Neural progenitor cell (in vitro differentiated cells): ENCODE data around the gene GARIN1A. TPM values are rescaled to one million over a fixed set of nuclear protein-coding genes. Genes with fewer than 3 reads are reported as not detected.
"Not testable (repeated sequence)": the region's sequence is repeated elsewhere in the genome, so short reads cannot be mapped to it uniquely, and the experiment has no call there.

ENCODE experiments used
- DNase-seq: peaks from one replicate; pipeline ENCODE4 v3.0.0-alpha.2; 2016; ENCODE audit warnings: low spot score
- H2AFZ ChIP-seq: fragments of 200-600 bp; sonication (generic); replicated peaks from 2 replicates; pipeline ENCODE4 v1.6.1; 2016; ENCODE audit warnings: antibody characterized with exemption
- H3F3A ChIP-seq: fragments of 200-600 bp; sonication (generic); 2 replicates; pipeline ENCODE4 v1.6.1; 2016; ENCODE audit warnings: antibody characterized with exemption, low read depth
- H3K27ac ChIP-seq: fragments of 200-600 bp; sonication (generic); 2 replicates; pipeline ENCODE4 v1.5.1; 2016; ENCODE audit warnings: mild to moderate bottlenecking
- H3K27me3 ChIP-seq: fragments of 200-600 bp; sonication (generic); 2 replicates; pipeline ENCODE4 v1.6.1; 2016; ENCODE audit warnings: mild to moderate bottlenecking, moderate library complexity
- H3K36me3 ChIP-seq: fragments of 200-600 bp; sonication (generic); 2 replicates; pipeline ENCODE4 v1.5.1; 2016
- H3K4me1 ChIP-seq: fragments of 200-600 bp; sonication (generic); 2 replicates; pipeline ENCODE4 v1.6.1; 2016; ENCODE audit warnings: mixed run types
- H3K4me2 ChIP-seq: fragments of 200-600 bp; sonication (generic); 2 replicates; pipeline ENCODE4 v1.6.1; 2016
- H3K4me3 ChIP-seq: fragments of 200-600 bp; sonication (generic); 2 replicates; pipeline ENCODE4 v1.5.1; 2016
- H3K79me2 ChIP-seq: fragments of 200-600 bp; sonication (generic); 2 replicates; pipeline ENCODE4 v1.6.1; 2016; ENCODE audit warnings: low read depth
- H3K9ac ChIP-seq: fragments of 200-600 bp; sonication (generic); 2 replicates; pipeline ENCODE4 v1.6.1; 2016
- H3K9me3 ChIP-seq: fragments of 200-600 bp; sonication (generic); 2 replicates; pipeline ENCODE4 v1.5.1; 2016; ENCODE audit warnings: low read depth
- H4K20me1 ChIP-seq: fragments of 200-600 bp; sonication (generic); 2 replicates; pipeline ENCODE4 v1.6.1; 2016; ENCODE audit warnings: low read depth
- H3K27ac Mint-ChIP-seq: 3 replicates; pipeline ENCODE4 v1.8.0; 2021; ENCODE audit warnings: mixed read lengths
- H3K27me3 Mint-ChIP-seq: 2 replicates; pipeline ENCODE4 v1.8.0; 2022; ENCODE audit warnings: low read depth, mild to moderate bottlenecking, inconsistent platforms, moderate library complexity, mixed read lengths; ENCODE audit not compliant: insufficient read depth
- H3K36me3 Mint-ChIP-seq: 3 replicates; pipeline ENCODE4 v1.8.0; 2021; ENCODE audit warnings: mixed read lengths
- H3K4me1 Mint-ChIP-seq: 3 replicates; pipeline ENCODE4 v1.8.0; 2021; ENCODE audit warnings: mixed read lengths
- H3K4me3 Mint-ChIP-seq: 3 replicates; pipeline ENCODE4 v1.8.0; 2021; ENCODE audit warnings: mild to moderate bottlenecking, moderate library complexity, mixed read lengths
- H3K9me3 Mint-ChIP-seq: 3 replicates; pipeline ENCODE4 v1.8.0; 2020; ENCODE audit warnings: mixed read lengths
- EZH2 ChIP-seq: fragments of 200-600 bp; sonication (generic); IDR thresholded peaks from 2 replicates; pipeline ENCODE4 v1.6.1; 2017; ENCODE audit warnings: antibody characterized with exemption, mild to moderate bottlenecking, moderate library complexity
- EZH2phosphoT487 ChIP-seq: fragments of 200-600 bp; sonication (generic); IDR thresholded peaks from 2 replicates; pipeline ENCODE4 v1.6.1; 2017; ENCODE audit warnings: antibody characterized with exemption
- total RNA-seq: library from RNA; depleted of rRNA; stranded (reverse); fragments of >200 nt; gene quantifications from 2 replicates; pipeline ENCODE4 v1.2.3, GENCODE V29; 2015; ENCODE audit warnings: low replicate concordance
- TF ChIP-seq, protein P1 (sequence below): fragments of 200-600 bp; sonication (generic); IDR thresholded peaks from 2 replicates; pipeline ENCODE4 v1.5.1; 2017; ENCODE audit warnings: antibody characterized with exemption, mild to moderate bottlenecking

Gene GARIN1A
- total RNA-seq, 1 donor from 2014 or later: not detected

DNA sequence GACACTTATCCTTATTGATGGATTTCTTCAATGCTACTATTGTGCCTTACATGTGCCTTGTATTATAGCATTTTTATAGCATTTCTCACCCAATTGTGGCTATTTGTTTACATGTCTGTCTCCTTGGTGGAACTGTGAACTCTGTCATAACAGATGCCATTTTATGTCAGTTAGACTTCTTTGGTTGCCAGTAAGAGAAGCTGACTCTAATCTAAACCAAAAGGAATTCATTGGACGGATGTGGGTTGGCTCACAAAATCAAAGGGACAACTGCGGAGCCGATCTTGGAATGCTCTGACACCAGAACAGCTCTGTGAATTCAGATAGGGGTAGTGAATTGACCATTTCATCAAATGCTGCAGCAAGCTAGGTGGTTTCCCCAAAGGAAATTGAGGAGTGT is 15.0 kb downstream of the GARIN1A start:
- no peaks in the 10 kb centered on the region for H3K36me3 ChIP-seq
- H3F3A ChIP-seq: peaks cover under 1% of the 10 kb centered on the region
- no peak overlapping the region for H3K4me3 ChIP-seq
- H3K9me3 ChIP-seq: no peaks in the 10 kb centered on the region
- H3K9ac ChIP-seq: no peak overlapping the region
- no peak overlapping the region for H2AFZ ChIP-seq
- no peaks in the 10 kb centered on the region for H3K79me2 ChIP-seq
- TF ChIP-seq, protein P1, sequence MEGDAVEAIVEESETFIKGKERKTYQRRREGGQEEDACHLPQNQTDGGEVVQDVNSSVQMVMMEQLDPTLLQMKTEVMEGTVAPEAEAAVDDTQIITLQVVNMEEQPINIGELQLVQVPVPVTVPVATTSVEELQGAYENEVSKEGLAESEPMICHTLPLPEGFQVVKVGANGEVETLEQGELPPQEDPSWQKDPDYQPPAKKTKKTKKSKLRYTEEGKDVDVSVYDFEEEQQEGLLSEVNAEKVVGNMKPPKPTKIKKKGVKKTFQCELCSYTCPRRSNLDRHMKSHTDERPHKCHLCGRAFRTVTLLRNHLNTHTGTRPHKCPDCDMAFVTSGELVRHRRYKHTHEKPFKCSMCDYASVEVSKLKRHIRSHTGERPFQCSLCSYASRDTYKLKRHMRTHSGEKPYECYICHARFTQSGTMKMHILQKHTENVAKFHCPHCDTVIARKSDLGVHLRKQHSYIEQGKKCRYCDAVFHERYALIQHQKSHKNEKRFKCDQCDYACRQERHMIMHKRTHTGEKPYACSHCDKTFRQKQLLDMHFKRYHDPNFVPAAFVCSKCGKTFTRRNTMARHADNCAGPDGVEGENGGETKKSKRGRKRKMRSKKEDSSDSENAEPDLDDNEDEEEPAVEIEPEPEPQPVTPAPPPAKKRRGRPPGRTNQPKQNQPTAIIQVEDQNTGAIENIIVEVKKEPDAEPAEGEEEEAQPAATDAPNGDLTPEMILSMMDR: no peak
- TF ChIP-seq EZH2phosphoT487: no peak
- no peak for TF ChIP-seq EZH2
- H3K4me3 Mint-ChIP-seq: no peak overlapping the region
- peaks cover 11% of the 10 kb centered on the region for H3K36me3 Mint-ChIP-seq
- H4K20me1 ChIP-seq: no peaks in the 10 kb centered on the region
- no peak overlapping the region for H3K27ac Mint-ChIP-seq
- H3K27me3 Mint-ChIP-seq: peaks cover 2% of the 10 kb centered on the region
- no peaks in the 10 kb centered on the region for H3K9me3 Mint-ChIP-seq
- no peak overlapping the region for H3K4me2 ChIP-seq
- H3K27me3 ChIP-seq: no peaks in the 10 kb centered on the region
- H3K27ac ChIP-seq: no peak overlapping the region
- H3K4me1 ChIP-seq: peaks cover 6% of the 10 kb centered on the region
- peaks cover 2% of the 10 kb centered on the region for H3K4me1 Mint-ChIP-seq
- no peak for DNase-seq

DNA sequence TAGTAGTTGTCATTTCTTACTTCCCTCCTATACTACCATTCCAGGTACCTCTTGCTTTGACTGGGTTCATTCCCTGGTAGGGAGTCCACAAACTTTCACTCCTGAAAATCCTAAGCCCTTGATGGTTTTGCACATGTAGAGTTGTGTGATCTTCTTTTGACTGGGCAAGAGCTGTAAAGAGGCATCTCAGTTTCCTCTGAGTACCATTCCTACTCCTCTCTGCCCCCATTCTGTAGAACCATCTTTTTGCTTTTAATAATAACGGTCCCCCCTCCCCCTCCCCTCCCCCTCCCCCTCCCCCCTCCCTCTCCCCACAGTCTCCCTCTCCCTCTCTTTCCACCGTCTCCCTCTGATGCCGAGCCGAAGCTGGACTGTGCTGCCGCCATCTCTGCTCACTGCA is 16.4 kb downstream of the GARIN1A start:
- TF ChIP-seq, protein P1: no peak
- no peak for TF ChIP-seq EZH2phosphoT487
- TF ChIP-seq EZH2: no peak
- Histone ChIP-seq H3K27me3 (no peaks in the 10 kb centered on the region), H3K79me2 (no peaks in the 10 kb centered on the region), H3K9me3 (no peaks in the 10 kb centered on the region), H3K27ac (no peak overlapping the region), H4K20me1 (no peaks in the 10 kb centered on the region), H3F3A (peaks cover 7% of the 10 kb centered on the region), H2AFZ (no peak overlapping the region), H3K4me1 (peaks cover 14% of the 10 kb centered on the region), H3K9ac (no peak overlapping the region), H3K4me3 (no peak overlapping the region), H3K4me2 (no peak overlapping the region), H3K36me3 (no peaks in the 10 kb centered on the region)
- Mint-ChIP-seq H3K9me3 (no peaks in the 10 kb centered on the region), H3K27me3 (peaks cover 2% of the 10 kb centered on the region), H3K27ac (no peak overlapping the region), H3K4me1 (peaks cover 4% of the 10 kb centered on the region), H3K36me3 (peaks cover 11% of the 10 kb centered on the region), H3K4me3 (no peak overlapping the region)
- no peak for DNase-seq

DNA sequence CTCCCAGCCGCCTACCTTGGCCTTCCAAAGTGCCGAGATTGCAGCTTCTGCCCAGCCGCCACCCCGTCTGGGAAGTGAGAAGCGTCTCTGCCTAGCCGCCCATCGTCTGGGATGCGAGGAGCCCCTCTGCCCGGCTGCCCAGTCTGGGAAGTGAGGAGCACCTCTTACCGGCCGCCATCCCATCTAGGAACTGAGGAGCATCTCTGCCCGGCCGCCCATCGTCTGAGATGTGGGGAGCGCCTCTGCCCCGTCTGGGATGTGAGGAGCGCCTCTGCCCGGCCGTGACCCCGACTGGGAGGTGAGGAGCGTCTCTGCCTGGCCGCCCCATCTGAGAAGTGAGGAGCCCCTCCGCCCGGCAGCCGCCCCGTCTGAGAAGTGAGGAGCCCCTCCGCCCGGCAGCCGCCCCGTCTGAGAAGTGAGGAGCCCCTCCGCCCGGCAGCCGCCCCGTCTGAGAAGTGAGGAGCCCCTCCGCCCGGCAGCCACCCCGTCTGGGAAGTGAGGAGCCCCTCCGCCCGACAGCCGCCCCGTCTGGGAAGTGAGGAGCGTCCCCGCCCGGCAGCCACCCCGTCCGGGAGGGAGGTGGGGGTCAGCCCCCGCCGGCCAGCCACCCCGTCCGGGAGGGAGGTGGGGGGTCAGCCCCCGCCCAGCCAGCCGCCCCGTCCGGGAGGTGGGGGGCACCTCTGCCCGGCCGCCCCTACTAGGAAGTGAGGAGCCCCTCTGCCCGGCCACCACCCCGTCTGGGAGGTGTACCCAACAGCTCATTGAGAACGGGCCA is 17.3 kb downstream of the GARIN1A start:
- H3K4me3 Mint-ChIP-seq: not testable (repeated sequence)

DNA sequence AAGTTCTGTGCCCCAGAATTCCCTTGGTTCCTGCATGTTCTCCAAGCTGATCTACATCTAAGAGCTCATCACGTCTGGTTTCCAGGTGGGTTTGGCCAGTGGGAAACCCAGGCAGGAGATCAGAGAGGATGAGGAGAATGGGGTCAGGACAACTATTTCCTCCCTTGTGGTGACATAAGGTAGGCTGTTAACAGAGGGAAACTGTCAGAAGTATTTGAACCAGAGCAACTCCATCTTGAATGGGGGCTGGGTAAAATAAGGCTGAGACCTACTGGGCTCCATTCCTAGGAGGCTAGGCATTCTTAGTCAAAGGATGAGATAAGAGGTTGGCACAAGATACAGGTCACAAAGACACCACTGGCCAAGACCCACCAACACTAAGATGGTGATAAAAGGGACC is 19.1 kb downstream of the GARIN1A start:
- Mint-ChIP-seq H3K27me3 (peaks cover 12% of the 10 kb centered on the region), H3K36me3 (peaks cover 9% of the 10 kb centered on the region), H3K4me1 (peaks cover 4% of the 10 kb centered on the region), H3K27ac (no peak overlapping the region), H3K4me3 (no peak overlapping the region), H3K9me3 (no peaks in the 10 kb centered on the region)
- Histone ChIP-seq H3K36me3 (no peaks in the 10 kb centered on the region), H3K4me3 (no peak overlapping the region), H3K4me1 (peaks cover 14% of the 10 kb centered on the region), H3F3A (peaks cover 7% of the 10 kb centered on the region), H3K4me2 (no peak overlapping the region), H3K27ac (no peak overlapping the region), H4K20me1 (no peaks in the 10 kb centered on the region), H3K79me2 (no peaks in the 10 kb centered on the region), H3K9me3 (no peaks in the 10 kb centered on the region), H3K27me3 (no peaks in the 10 kb centered on the region), H3K9ac (no peak overlapping the region), H2AFZ (no peak overlapping the region)
- DNase-seq: no peak
- TF ChIP-seq, protein P1: no peak
- TF ChIP-seq EZH2phosphoT487 (no peak), EZH2 (no peak)

More for the DNA sequence above, 17.3 kb downstream of the GARIN1A start:
- H3K4me2 ChIP-seq, H3K27ac Mint-ChIP-seq, H4K20me1 ChIP-seq, H3K9me3 Mint-ChIP-seq, H3K27me3 Mint-ChIP-seq, H3K9ac ChIP-seq, H3K27me3 ChIP-seq, H3K36me3 ChIP-seq, H3K4me3 ChIP-seq, H3K27ac ChIP-seq, H2AFZ ChIP-seq, H3K4me1 Mint-ChIP-seq, H3K9me3 ChIP-seq, H3K79me2 ChIP-seq, H3F3A ChIP-seq, DNase-seq: not testable (repeated sequence)
- peaks cover 11% of the 10 kb centered on the region for H3K36me3 Mint-ChIP-seq
- H3K4me1 ChIP-seq: peaks cover 14% of the 10 kb centered on the region
